ENCODE results near the gene PIGC. TPM values are rescaled to one million over a fixed set of nuclear protein-coding genes. Genes with fewer than 3 reads are reported as not detected.

PIGC gene
- total and polyA plus RNA-seq, 10 of the 15 experiments (the other 5 are each of a cell fraction or from before 2014, with no cell fraction given) = 11.0 to 37.3 (median 19.6) TPM

DNA sequence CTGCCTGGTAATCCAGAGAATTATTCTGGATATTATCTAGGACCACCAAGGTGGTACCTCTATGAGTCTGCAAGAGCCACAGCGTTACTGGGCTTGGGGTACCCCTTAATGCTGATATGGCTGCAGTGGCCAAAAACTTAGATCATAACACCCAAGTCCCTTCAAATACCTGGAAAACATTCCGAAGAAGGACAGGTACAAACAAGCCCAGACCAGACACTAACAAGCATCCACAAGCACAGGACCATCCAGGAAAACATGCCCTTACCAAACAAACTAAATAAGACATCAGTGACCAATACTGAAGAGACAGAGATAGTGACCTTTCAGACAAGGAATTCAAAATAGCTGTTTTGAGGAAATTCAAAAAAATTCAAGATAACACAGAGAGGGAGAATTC is 20.5 kb downstream of the PIGC start:
- BruUV-seq (replicated peaks) = no TSS peak
- ChIA-PET CTCF (interaction anchor here (0.8 kb wide), 1 partner anchor 421 kb away, joined by 3 read pairs; no protein-coding TSS in a partner anchor), POLR2A (no interaction called here), RAD21 (ENCODE audit: unreplicated experiment) (no interaction called here), SMC1A (ENCODE audit: uncharacterized antibody, unreplicated experiment) (no interaction called here)
- Histone ChIP-seq H3K79me2 (ENCODE audit: control insufficient read depth, insufficient read depth, low read length) (no peaks in the 10 kb centered on the region), H2AFZ (ENCODE audit: control insufficient read depth, low read depth, low read length) (no peak overlapping the region), H3K27me3 (replicated peaks in 1 of 2; ENCODE audit: control insufficient read depth in 2 of 2, insufficient read depth in 2 of 2, low read length in 1 of 2) (no peaks in the 10 kb centered on the region), H3K4me3 (no peak overlapping the region), H3K27ac (ENCODE audit: control insufficient read depth, insufficient read depth) (no peak overlapping the region), H3K4me2 (ENCODE audit: control insufficient read depth, insufficient read depth) (no peak overlapping the region), H3K9me3 (replicated peaks; ENCODE audit: control insufficient read depth, insufficient read depth, low read length) (no peaks in the 10 kb centered on the region; the same call in 2 of the 3 replicates), H4K20me1 (ENCODE audit: control insufficient read depth, insufficient read depth) (no peaks in the 10 kb centered on the region), H3K36me3 (ENCODE audit: control insufficient read depth in 2 of 2, insufficient read depth in 2 of 2, low read length in 1 of 2) (no peaks in the 10 kb centered on the region), H3K4me1 (ENCODE audit: control insufficient read depth, insufficient read depth, low read length) (peaks cover 8% of the 10 kb centered on the region; the same call in 1 of the 2 replicates), H3K9ac (ENCODE audit: control insufficient read depth, insufficient read depth, low read length) (no peak overlapping the region)
- no peak for FAIRE-seq
- intact Hi-C loops (cut with micrococcal nuclease; ENCODE audit: unreplicated experiment) (loop anchor here (10.0 kb wide), 1 partner anchor 619 kb away; no protein-coding TSS in a partner anchor), in situ Hi-C loops (cut with MboI) (no loop called here)
- no peak for TF ChIP-seq RB1 (IDR thresholded peaks at IDR 0.05; ENCODE audit: borderline replicate concordance)
- TF ChIP-seq, protein P1, sequence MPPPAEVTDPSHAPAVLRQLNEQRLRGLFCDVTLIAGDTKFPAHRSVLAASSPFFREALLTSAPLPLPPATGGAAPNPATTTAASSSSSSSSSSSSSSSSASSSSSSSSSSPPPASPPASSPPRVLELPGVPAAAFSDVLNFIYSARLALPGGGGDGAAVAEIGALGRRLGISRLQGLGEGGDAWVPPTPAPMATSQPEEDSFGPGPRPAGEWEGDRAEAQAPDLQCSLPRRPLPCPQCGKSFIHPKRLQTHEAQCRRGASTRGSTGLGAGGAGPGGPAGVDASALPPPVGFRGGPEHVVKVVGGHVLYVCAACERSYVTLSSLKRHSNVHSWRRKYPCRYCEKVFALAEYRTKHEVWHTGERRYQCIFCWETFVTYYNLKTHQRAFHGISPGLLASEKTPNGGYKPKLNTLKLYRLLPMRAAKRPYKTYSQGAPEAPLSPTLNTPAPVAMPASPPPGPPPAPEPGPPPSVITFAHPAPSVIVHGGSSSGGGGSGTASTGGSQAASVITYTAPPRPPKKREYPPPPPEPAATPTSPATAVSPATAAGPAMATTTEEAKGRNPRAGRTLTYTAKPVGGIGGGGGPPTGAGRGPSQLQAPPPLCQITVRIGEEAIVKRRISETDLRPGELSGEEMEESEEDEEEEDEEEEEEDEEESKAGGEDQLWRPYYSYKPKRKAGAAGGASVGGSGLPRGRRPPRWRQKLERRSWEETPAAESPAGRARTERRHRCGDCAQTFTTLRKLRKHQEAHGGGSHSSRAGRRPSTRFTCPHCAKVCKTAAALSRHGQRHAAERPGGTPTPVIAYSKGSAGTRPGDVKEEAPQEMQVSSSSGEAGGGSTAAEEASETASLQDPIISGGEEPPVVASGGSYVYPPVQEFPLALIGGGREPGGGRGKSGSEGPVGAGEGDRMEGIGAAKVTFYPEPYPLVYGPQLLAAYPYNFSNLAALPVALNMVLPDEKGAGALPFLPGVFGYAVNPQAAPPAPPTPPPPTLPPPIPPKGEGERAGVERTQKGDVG (CRISPR knock-in tag; IDR thresholded peaks at IDR 0.05) = no peak
- no peak for TF ChIP-seq BCL11A (IDR thresholded peaks at IDR 0.05; ENCODE audit: low read depth, low read length)
- TF ChIP-seq, protein P2, sequence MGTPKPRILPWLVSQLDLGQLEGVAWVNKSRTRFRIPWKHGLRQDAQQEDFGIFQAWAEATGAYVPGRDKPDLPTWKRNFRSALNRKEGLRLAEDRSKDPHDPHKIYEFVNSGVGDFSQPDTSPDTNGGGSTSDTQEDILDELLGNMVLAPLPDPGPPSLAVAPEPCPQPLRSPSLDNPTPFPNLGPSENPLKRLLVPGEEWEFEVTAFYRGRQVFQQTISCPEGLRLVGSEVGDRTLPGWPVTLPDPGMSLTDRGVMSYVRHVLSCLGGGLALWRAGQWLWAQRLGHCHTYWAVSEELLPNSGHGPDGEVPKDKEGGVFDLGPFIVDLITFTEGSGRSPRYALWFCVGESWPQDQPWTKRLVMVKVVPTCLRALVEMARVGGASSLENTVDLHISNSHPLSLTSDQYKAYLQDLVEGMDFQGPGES (IDR thresholded peaks at IDR 0.05) = no peak
- no peak for DNase-seq (ENCODE audit: low read depth, low spot score)
- ATAC-seq = no peak
- WGBS (ENCODE audit: insufficient coverage, insufficient replicate concordance, low lambda C conversion rate, missing lambda C conversion rate) = 54% methylated on average over 2 of the region's 2 CpGs

All from GM12878 (cell line).